Measurements from ENCODE around the gene KLRC4.
"Not testable (repeated sequence)": the region's sequence is repeated elsewhere in the genome, so short reads cannot be mapped to it uniquely, and the experiment has no call there.

The KLRC4 gene

DNA sequence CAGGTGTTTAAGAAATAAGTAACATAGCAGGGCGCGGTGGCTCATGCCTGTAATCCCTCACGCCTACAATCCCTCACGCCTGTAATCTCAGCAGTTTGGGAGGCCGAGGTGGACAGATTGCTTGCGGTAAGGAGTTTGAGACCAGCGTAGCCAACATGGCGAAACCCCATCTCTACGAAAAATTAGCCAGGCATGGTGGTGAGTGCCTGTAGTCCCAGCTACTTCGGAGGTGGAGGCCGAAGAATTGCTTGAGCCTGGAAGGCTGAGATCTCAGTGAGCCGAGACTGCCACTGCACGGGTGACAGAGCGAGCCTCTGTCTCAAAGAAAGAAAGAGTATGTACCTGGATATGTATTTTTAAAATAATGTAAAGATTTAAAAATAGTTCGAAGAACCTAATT lies 13.4 kb downstream of the KLRC4 start:
- not testable (repeated sequence) for DNase-seq

- no peak for DNase-seq
Observed at GRCh38 chr12:10395390-10395998, 14.1 kb downstream of the KLRC4 start.

GRCh38 chr12:10394531-10395152 lies 14.9 kb downstream of the KLRC4 start:
- DNase-seq = not testable (repeated sequence)

- no peak for DNase-seq
Observed at GRCh38 chr12:10393291-10393690, 16.3 kb downstream of the KLRC4 start.

DNA sequence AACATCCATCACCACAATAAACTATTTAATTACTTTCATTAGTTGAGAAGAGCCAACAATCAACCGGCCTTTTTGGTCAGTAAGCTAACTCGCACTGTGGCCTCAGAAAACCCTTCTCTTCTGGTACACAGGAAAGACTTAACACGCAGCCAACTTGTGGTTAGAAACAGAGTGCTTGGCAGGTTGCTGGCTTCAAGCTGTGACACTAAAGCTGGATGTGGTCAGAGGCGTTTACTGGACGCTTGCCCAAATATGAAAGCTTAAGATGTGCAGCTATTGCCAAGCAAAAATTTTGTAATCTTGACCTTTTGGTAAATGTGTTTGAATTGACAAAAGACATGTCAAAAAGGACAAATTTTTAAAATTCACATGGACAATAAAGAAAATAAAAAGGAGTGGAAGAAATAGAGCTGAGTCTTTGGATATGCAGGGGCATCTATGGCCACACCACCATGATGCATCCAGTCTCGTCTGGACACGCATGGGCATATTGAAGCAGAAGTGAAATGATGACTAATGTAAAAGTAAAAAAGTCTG lies 17.1 kb downstream of the KLRC4 start:
- no peak for DNase-seq

DNA sequence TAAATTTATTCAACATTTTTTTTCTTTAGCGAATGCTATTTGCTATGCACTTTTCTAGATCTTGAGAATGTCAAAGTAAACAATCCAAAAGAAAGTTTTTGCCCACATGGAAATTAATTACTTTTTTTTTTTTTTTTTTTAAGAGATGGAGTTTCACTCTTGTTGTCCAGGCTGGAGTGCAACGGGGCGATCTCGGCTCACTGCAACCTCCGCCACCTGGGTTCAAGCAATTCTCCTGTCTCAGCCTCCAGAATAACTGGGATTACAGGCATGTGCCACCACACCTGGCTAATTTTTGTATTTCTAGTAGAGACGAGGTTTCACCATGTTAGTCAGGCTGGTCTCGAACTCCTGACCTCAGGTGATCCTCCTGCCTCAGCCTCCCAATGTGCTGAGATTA lies 18.6 kb downstream of the KLRC4 start:
- not testable (repeated sequence) for DNase-seq

- DNase-seq = no peak
Observed at GRCh38 chr12:10389904-10390303, 19.7 kb downstream of the KLRC4 start, which contains the start of gene KLRK1. KLRK1 (minus strand) TSS chr12:10390041; CDS start chr12:10388810, 1,231 bp downstream.

DNA sequence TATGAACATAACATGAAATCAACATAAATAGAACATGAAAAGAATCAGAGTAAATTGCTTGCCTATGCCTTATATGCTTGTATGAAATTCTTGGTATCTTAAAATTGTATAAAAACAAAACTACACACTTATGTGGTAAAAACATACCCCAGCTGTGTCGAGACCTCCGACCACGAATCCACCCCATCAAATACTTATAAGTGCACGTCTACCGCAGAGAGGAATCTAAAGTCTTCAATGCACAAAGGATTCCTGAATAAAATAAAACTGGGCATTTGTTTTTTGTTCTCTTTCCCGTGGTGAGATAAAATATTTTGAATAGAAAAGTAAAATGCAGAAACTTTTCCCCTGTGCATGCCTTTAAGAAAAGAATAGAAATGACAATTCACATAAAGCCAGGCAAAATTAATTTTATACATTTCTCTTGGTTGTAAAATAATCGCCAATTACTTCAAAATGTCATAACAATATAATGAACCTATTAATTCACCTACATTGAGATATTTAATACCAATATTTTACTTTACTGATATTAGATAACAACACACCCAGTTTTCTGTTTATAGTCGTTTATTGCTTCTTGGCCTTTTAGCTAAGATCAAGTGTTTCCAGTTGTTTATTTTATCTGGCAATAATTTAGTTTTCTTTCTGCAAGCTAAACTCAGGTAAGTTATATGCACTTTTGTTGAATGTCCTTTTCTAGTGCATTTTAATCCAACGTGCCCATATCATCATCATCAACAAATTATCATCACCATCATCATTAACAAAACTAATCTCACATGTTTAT lies 20.7 kb downstream of the KLRC4 start:
- no peak for DNase-seq

DNA sequence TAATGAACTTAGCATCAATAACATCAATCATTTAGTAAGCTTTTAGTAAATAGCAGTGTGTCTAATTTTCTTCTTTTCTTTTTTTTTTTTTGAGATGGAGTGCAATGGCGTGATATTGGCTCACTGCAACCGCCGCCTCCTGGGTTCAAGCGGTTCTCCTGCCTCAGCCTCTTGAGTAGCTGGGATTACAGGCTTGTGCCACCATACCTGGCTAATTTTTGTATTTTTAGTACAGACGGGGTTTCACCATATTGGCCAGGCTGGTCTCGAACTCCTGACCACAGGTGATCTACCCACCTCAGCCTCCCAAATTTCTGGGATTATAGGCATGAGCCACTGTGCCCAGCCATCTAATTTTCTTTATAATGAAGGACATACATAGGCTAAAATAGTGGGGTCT lies 22.1 kb downstream of the KLRC4 start:
- not testable (repeated sequence) for DNase-seq

DNA sequence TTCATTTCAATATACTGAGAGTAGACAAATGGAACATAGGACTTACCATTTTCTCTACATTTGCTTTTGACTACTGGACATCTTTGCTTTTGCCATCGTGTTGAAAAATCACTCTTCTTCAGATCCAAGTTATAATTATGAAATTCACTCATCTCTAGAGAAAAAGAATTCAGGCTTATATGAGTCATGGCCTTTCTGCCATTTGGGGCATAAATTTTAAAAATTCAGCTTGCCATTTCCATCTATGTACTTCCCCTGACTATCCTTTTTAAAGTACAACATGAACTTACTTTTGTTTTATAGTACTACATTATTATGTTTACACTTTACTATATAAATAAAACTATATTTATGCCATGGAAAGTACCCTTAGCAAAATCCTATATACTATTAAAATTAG lies 22.7 kb downstream of the KLRC4 start:
- DNase-seq = no peak

GRCh38 chr12:10385166-10385613 lies 24.4 kb downstream of the KLRC4 start:
- no peak for DNase-seq

DNA sequence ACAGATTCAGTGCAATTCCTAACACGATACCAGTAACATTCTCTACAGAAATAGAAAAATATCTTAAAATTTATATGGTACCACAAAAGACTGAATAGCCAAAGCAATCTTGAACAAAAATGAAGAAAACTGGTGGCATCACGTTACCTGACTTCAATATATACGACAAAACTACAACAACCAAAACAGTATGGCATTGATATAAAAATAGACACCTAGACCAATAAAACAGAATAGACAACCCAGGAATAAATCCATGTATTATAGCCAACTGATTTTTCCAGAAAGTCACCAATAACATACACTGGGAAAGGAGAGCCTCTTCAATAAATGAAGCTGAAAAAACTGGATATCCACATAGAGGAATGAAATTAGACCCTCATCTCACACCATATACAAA lies 25.4 kb downstream of the KLRC4 start:
- DNase-seq = no peak

DNA sequence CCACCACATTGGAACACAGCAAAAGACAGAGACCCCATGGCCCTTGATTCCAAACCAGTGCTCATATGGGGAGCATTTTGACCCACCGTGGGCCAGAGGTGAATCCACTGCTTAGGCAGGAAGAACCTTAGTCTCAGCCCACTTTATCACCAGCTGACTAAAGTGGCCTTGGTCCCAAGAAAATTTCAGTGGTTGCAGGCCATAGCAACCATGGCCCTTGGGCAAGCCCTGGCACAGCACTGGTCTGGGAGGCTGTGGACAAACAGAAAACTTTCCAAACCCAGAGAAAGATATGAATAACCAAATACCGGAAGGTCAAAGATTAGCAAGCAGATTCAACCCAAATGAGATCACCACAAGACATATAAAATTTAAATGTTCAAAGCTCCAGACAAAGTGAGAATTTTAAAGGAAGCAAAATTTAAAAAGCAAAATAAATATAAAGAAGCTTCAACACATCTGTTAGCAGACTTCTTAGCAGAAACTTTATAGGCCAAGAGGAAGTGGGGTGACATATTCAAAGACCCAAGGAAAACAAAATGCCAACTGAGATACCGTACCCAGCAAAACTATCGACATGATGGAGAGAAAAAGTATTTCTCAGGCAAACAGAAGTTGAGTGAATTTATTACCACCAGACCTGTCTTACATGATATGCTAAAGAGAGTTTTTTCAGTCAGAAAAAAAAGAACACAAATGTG lies 27.5 kb downstream of the KLRC4 start:
- DNase-seq = no peak

GRCh38 chr12:10378737-10379136 lies 30.8 kb downstream of the KLRC4 start:
- not testable (repeated sequence) for DNase-seq

DNA sequence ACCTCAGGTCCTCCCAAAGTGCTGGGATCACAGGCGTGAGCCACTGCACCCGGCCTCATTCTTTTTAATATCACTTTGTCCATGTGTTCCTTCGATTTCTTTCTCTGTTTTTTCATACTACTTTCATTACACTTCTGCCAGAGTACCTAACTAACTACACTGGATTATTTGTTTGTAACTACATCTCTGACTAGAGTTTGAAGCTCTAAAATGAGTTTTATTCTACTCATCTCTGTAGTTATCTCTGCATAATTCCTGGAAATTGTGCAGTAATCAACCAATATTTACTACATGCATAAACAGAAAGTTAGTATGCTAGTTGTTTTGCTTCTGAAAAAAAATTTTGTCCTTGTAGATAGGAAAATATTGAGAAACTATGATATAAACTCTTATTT lies 34.9 kb downstream of the KLRC4 start:
- DNase-seq = no peak

DNA sequence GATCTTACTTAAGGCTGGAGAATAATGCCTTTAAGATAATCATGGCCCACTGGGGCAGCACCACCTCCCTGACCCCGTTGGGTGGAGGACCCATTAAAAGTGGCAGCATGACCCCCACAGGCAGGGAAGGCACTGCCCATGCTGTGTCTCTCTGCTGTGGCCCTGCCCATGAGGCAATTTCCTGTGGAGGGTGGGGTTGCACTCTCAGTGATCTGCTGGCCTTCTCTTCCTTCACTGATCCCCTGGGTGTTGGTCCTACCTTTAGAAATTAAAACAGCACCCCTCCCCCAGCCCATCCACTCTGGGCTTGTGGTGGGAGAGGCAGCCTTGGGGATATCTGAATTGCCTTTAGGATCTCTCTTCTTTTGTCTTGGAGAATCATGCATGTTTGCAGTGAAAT lies 37.0 kb downstream of the KLRC4 start:
- no peak for DNase-seq

DNA sequence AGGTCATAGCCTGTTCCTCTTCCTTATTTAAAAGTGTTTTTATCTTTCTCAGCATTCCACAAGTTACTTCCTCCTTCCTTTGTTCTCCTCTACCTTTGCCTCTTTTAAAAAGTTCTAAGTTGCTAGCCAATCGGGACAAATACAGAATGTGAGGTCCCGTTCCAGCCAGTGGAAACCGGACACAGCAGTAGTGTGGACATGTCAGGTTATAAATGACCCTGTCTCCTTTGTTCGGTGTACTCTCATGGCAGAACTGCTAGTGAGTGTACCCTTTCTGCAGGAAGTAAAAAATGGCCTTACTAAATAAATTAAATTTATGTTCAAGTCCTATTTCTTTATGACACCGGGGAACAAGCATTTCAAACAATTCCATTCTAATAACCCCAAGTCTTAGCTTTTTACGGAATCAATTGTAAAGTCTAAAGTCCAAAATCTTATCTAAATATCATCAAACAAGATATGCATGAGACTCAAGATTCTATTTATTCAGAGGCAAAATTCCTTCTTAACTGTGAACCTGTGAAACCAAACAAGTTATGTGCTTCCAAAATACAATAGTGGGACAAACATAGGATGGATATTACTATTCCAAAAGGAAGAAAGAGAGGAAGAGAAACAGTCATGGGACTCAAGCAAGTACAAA lies 37.5 kb downstream of the KLRC4 start:
- not testable (repeated sequence) for DNase-seq

- DNase-seq = no peak
Observed at GRCh38 chr12:10369557-10370415, 39.8 kb downstream of the KLRC4 start.

DNA sequence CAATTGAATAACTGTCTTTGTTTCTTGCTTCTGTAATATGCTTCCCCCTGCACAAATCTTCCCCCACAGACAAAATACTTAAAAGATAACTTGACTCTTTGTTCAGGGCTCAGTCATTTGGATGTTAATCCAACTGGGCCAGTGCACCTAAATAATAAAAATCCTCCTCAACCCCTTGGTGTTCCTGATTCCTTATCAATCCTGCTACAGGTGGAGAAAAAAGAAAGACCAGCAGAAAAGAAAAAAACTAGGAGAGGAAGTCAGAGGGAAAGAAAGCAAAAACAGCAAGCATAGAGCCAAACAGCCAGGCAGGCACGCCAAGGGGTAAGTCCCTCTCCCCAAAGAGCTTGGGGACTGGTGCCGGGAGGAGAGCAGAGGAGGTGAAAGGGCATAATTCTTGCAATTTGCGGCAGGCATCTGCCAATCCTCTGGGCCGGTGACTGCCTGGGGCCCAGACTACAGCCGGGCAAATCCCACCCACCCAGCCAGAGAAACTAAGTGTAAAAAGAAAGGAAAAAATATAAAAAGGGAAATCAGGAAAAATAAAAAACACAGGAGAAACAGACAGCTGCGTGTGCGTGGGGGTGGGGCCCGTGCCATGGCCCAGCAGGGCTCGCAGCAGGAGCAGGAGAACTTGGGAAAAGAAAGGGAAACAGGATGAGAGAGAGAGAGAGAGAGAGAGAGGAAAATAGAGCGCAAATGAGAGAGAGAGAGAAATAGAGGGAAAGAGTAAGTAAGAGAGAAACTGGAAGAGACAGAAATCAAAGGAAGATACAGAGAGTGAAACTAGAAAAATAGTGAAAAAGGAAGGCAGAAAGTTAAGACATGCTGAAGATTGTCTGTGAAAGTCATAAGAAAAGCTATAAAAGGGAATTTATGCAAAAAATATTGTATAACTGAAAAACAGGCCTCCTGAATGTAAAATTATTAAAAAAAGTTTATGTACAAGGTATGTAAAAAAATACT lies 41.1 kb downstream of the KLRC4 start:
- no peak for DNase-seq

DNA sequence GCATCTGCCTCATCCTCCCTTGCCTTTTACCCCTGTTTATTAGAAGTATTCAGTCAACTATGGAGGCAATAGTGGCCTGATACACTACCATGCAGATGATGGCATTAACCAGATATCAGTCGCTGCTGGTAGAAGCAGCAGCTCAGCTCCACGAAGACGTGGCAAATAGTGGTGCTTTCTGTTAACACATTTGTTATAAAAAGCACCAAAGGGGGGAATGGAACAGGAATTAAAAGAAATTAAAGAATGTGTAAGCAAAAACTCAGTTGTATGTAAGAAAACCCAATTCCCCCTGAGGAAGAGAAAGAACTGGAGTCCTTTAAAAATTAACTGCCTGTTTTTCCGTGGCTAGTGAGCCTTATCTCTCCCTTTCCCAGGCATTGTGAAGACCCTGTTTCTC lies 41.8 kb downstream of the KLRC4 start:
- DNase-seq = not testable (repeated sequence)
